Ascending aorta (tissue), 2 donors: ENCODE data around the gene ENGASE. TPM values are rescaled to one million over a fixed set of nuclear protein-coding genes. Genes with fewer than 3 reads are reported as not detected.

Source experiments
- DNase-seq, 2 donors: peaks; one replicate each; pipeline ENCODE4 v3.0.0-alpha.2; 2019; ENCODE audit warnings: low spot score in 2 of 2
- H3K27ac ChIP-seq, 2 donors: fragments of 200-600 bp; sonication (generic); one replicate each; pipeline ENCODE4 v1.5.1; 2016 to 2017; ENCODE audit warnings: mild to moderate bottlenecking in 1 of 2
- H3K27me3 ChIP-seq: fragments of 200-600 bp; sonication (generic); one replicate; pipeline ENCODE4 v1.5.1; 2017
- H3K36me3 ChIP-seq, 2 donors: fragments of 200-600 bp; sonication (generic); one replicate each; pipeline ENCODE4 v1.5.1; 2016
- H3K4me1 ChIP-seq, 2 donors: fragments of 200-600 bp; sonication (generic); one replicate each; pipeline ENCODE4 v1.5.1; 2016 to 2017; ENCODE audit warnings: mild to moderate bottlenecking in 1 of 2
- H3K4me3 ChIP-seq, 2 donors: fragments of 200-600 bp; sonication (generic); one replicate each; pipeline ENCODE4 v1.5.1; 2016 to 2017; ENCODE audit warnings: mild to moderate bottlenecking in 1 of 2
- H3K9me3 ChIP-seq, 2 donors: fragments of 200-600 bp; sonication (generic); one replicate each; pipeline ENCODE4 v1.5.1; 2016
- CTCF ChIP-seq, 3 experiments: fragments of 200-600 bp in 2 of 3; fragments of 450-650 bp in 1 of 3; sonication (generic) in 2 of 3; IDR thresholded peaks; one replicate each; pipeline ENCODE4 v1.5.1; 2016 to 2019; ENCODE audit warnings: antibody characterized with exemption in 3 of 3, mild to moderate bottlenecking in 1 of 3, moderate library complexity in 1 of 3
- intact Hi-C: fragments of 100-400 bp; cut with DNase I; formaldehyde crosslinking; loops from one replicate; pipeline ENCODE4 v1.15.1; 2023
- total RNA-seq: library from RNA; depleted of rRNA; stranded (reverse); fragments of >200 nt; gene quantifications from one replicate; pipeline ENCODE4 v1.1.0, GENCODE V29; 2016

ENGASE gene
- total RNA-seq, 1 donor from 2014 or later: 13.2 TPM

GRCh38 chr17:79041723-79042420 is 32.8 kb upstream of the ENGASE start:
- no peak overlapping the region for H3K4me3 ChIP-seq
- intact Hi-C loops: loop anchor here (1.0 to 2.0 kb wide), 2 partner anchors 22 to 49 kb away; no protein-coding TSS in a partner anchor
- DNase-seq: no peak
- no peak overlapping the region for H3K27ac ChIP-seq
- peaks cover 4 to 11% of the 10 kb centered on the region in 2 donors for H3K36me3 ChIP-seq
- no peak for TF ChIP-seq CTCF (IDR thresholded peaks at IDR 0.05)
- peaks cover 10 to 23% of the 10 kb centered on the region in 2 donors for H3K4me1 ChIP-seq
- no peaks in the 10 kb centered on the region for H3K27me3 ChIP-seq
- no peaks in the 10 kb centered on the region for H3K9me3 ChIP-seq

- H3K36me3 ChIP-seq: peaks cover 4 to 17% of the 10 kb centered on the region in 2 donors
- no peak overlapping the region for H3K4me3 ChIP-seq
- intact Hi-C loops: loop anchor here (1.0 to 2.0 kb wide), 2 partner anchors 22 to 50 kb away; no protein-coding TSS in a partner anchor
- peak in 1 of 2 donors; percentile 82 for DNase-seq
- no peaks in the 10 kb centered on the region for H3K27me3 ChIP-seq
- no peak overlapping the region for H3K27ac ChIP-seq
- TF ChIP-seq CTCF (IDR thresholded peaks at IDR 0.05): peak; percentile 75 to 79 (median 78)
- peaks cover 10 to 18% of the 10 kb centered on the region in 2 donors for H3K4me1 ChIP-seq
- no peaks in the 10 kb centered on the region for H3K9me3 ChIP-seq
These were observed 32.0 kb upstream of the ENGASE start for GRCh38 chr17:79042421-79043190.

- Histone ChIP-seq H3K4me1 (peaks cover 10 to 17% of the 10 kb centered on the region in 2 donors), H3K9me3 (no peaks in the 10 kb centered on the region), H3K36me3 (peaks cover 4 to 25% of the 10 kb centered on the region in 2 donors), H3K27ac (no peak overlapping the region), H3K4me3 (no peak overlapping the region), H3K27me3 (no peaks in the 10 kb centered on the region)
- intact Hi-C loops: loop anchor here (2.0 kb wide), 1 partner anchor 51 kb away; no protein-coding TSS in a partner anchor
- TF ChIP-seq CTCF (IDR thresholded peaks at IDR 0.05): no peak
- peak in 1 of 2 donors; percentile 4 for DNase-seq
These were observed 31.3 kb upstream of the ENGASE start for GRCh38 chr17:79043191-79043930.

- no peak for DNase-seq
- Histone ChIP-seq H3K36me3 (peaks cover 8 to 31% of the 10 kb centered on the region in 2 donors), H3K27ac (no peak overlapping the region), H3K4me3 (no peak overlapping the region), H3K27me3 (no peaks in the 10 kb centered on the region), H3K4me1 (peaks cover 10 to 17% of the 10 kb centered on the region in 2 donors), H3K9me3 (no peaks in the 10 kb centered on the region)
- TF ChIP-seq CTCF (IDR thresholded peaks at IDR 0.05): no peak
- intact Hi-C loops: loop anchor here (2.0 kb wide), 1 partner anchor 51 kb away; no protein-coding TSS in a partner anchor
These were observed 30.7 kb upstream of the ENGASE start for GRCh38 chr17:79043931-79044320.

GRCh38 chr17:79044462-79044861 is 30.2 kb upstream of the ENGASE start:
- Histone ChIP-seq H3K4me3 (no peak overlapping the region), H3K36me3 (peaks cover 9 to 36% of the 10 kb centered on the region in 2 donors), H3K4me1 (peaks cover 10 to 17% of the 10 kb centered on the region in 2 donors), H3K27me3 (no peaks in the 10 kb centered on the region), H3K27ac (no peak overlapping the region), H3K9me3 (no peaks in the 10 kb centered on the region)
- intact Hi-C loops: no loop called here
- DNase-seq: peak in 1 of 2 donors; percentile 60
- no peak for TF ChIP-seq CTCF (IDR thresholded peaks at IDR 0.05)
